GM13976 (cell line): Measurements from ENCODE around the gene IQGAP1.

Experiments
- DNase-seq: peaks from one replicate; pipeline ENCODE4 v3.0.0; 2012; ENCODE audit warnings: low spot score
- CTCF ChIP-seq: IDR thresholded peaks from 2 replicates; pipeline ENCODE4 v1.5.1; 2012; ENCODE audit warnings: borderline replicate concordance, mild to moderate bottlenecking; ENCODE audit not compliant: insufficient read depth; ENCODE audit errors: extremely low read depth, missing control alignments, control extremely low read depth
- in situ Hi-C: fragments of 300-500 bp; cut with MboI; formaldehyde crosslinking; loops from one replicate; pipeline ENCODE4 v1.12.0; 2022; ENCODE audit warnings: low sequenced_read_pairs, mixed read lengths, inconsistent platforms; ENCODE audit not compliant: unreplicated experiment

IQGAP1 gene

GRCh38 chr15:90529371-90530249 is 141.6 kb downstream of the IQGAP1 start, which contains the start of gene CRTC3:
Gene CRTC3 (plus strand): TSS chr15:90529923. CDS start chr15:90530072, 149 bp downstream.
- DNase-seq, result peak; percentile 92
- in situ Hi-C loops, result no loop called here
- TF ChIP-seq CTCF, result peak; percentile 29

- TF ChIP-seq CTCF, result no peak
- in situ Hi-C loops, result no loop called here
- DNase-seq, result peak; percentile 80
Measured at GRCh38 chr15:90530250-90531051, 142.4 kb downstream of the IQGAP1 start.

- no peak for DNase-seq
- no peak for TF ChIP-seq CTCF
- in situ Hi-C loops, result no loop called here
Measured at GRCh38 chr15:90531147-90531546, 143.1 kb downstream of the IQGAP1 start.

- in situ Hi-C loops, result no loop called here
- no peak for TF ChIP-seq CTCF
- DNase-seq, result no peak
Measured at GRCh38 chr15:90535254-90535653, 147.2 kb downstream of the IQGAP1 start.

- DNase-seq, result no peak
- TF ChIP-seq CTCF, result no peak
- in situ Hi-C loops, result no loop called here
Measured at GRCh38 chr15:90539789-90540188, 151.7 kb downstream of the IQGAP1 start.

GRCh38 chr15:90540768-90541167 is 152.7 kb downstream of the IQGAP1 start:
- in situ Hi-C loops, result no loop called here
- no peak for DNase-seq
- no peak for TF ChIP-seq CTCF
